GM18517 (cell line): Measurements from ENCODE around the gene PDE6B.

ENCODE experiments used
- ATAC-seq: cut with Tn5 transposase; IDR thresholded peaks from one replicate; pipeline ENCODE4 v1.9.1; 2021; ENCODE audit warnings: mild to moderate bottlenecking, moderate library complexity; ENCODE audit not compliant: unreplicated experiment

The PDE6B gene

DNA sequence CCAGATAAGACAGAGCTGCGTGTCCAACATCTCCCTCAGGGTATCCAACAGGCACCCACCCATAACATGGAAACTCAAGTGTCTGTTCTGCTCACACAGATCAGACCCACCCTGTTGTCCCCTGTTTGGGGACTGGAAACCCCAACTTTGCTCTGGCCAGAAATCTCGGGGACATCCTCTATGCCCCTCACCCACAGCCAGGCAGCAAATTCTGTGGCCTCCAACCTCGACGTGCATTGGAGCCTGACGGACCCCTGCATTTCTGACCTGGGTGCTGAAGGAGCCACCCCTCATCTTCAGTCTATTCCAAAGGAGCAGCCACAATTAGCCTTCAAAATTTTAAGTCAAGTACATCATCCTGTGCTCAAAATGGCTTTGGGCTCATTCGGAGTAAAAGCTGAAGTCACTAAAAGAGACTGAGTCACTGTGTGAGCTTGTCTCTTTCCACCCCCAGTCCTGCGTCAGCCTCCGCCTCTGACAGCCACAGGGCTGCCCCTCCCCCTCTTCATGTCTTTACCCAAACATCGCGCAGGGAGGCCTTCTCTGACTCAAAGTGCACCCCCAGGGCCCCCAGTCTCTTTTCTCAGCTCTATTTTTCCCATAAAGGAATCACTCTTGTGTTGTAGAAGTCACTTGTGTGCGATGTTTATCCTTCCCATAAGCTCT lies 24.4 kb upstream of the PDE6B start:
- ATAC-seq: no peak

- no peak for ATAC-seq
Measured at GRCh38 chr4:601612-602558, 23.5 kb upstream of the PDE6B start.

DNA sequence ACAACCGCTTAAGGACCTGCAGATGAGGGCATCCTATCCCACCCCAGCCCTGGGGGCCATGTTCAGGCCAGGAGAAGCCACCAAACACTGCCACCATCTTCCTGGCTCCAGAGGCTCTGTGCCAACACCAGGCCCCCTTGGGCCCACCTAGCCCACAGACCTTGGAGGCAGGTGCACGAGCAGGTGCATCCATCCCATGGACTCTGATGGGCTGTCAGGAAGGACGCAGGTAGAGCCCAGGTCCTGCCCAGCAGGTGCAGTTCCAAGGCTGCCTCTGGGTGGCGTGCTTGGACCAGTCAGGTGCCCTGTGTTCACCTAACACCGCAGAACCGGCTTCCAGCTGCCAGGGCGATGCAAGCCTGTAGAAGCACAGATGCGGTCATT lies 22.8 kb upstream of the PDE6B start:
- ATAC-seq: no peak

DNA sequence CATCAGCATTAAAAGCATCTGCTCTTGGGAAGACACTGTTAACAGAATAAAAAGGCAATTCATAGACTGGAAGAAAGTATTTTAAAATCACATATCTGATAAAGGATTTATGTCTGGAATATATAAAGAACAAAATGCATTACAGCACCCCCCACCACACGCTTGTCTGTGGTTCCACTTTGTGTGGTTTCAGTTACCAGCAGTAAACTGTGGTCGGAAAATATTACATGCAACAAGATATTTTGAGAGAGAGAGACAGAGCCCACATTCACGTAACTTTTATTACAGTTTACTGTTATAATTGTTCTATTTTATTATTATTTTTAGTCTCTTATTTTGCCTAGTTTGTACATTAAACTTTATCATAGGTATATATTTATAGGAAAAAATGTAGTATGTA lies 21.2 kb upstream of the PDE6B start:
- ATAC-seq: no peak

DNA sequence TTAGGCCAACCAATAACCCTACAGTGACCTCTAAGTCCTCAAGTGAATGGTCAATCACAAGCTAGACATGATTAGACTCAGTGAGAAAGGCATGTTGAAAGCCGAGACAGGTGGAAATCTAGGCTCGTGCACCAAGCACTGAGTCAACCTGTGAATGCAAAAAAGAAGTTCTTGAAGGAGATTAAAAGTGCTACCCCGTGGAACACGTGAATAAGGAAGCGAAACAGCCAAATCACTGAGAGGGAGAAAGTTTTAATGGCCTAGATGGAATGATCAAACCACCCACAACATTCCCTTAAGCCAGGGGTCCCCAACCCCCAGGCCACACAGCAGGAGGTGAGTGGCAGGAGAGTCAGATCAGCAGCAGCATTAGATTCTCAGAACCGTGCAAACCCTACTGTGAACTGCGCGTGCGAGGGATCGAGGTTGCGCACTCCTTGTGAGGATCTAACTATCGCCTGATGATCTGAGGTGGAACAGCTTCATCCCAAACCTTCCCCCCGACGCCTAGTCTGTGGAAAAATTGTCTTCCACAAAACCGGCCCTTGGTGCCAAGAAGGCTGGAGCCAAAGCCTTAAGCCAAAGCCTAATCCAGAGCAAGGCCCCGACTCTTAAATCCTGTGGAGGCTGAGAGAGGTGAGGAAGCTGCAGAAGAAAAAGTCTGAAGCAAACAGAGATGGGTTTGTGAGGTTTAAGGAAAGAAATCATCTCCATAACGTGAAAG lies 19.5 kb upstream of the PDE6B start:
- no peak for ATAC-seq

- no peak for ATAC-seq
Measured at GRCh38 chr4:608236-608635, 17.1 kb upstream of the PDE6B start.

DNA sequence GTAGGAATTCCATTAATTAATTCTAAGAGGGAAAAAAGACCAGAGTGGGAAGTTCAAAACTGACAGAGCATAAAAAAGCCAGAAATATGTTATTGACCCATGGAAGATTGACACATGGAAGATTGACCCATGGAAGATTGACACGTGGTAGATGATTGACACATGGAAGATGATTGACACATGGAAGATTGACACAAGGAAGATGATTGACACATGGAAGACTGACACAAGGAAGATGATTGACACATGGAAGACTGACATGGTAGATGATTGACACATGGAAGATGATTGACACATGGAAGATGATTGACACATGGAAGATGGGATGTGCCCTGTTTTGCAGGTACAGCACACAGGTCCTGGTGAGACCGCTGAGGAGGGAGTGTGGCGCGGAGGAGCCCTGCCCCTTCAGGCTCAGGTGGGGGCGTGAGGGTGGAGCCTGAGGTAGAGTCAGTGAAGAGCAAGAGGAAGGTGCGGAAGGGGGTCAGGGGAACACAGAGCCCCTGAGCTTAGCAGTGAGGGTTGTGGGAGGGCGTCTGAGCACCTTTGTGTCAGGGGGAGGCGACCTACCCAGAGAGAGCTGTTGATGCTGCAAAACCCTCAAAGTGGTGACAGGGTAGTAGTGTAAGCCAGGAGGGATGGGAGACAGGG lies 15.8 kb upstream of the PDE6B start:
- no peak for ATAC-seq

DNA sequence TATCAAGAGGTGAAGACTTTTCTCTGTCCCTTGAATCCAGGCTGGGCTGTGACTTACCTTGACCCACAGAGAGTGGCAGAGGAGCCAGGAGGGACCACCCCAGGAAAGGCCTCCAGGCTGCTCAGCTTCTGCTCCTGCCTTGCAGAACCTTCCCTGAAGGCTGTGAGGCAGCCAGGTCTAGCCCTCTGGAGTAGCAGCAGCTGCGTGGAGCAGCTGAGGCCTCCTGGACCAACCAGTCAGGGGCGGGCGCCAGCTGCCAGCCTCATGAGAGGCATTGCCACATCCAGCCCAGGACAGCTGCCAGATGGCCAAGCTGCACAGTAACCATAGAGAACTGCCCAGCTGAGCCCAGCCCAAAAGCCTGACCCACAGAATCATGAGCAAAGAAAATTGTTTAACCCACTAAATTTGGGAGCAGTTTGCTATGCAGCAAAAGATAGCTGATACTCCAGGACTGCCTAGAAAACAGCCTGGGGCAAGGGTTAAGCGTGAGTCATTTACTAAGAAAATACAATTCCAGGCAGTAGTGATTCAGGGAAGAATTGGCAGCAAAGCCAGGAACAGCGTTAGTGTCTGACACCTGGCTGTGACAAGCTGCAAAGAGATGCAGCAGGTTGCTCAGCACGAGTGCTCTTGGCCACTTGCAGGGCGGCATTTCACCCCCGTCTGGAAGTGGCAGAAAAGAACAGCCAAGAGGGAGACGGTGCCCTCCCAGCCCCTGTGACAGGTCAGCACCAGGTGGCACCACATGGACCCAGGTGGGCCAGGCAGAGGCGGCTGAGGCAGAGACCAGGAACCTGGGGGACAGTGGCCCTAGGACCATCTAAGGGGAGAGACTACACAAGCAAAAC lies 14.7 kb upstream of the PDE6B start:
- no peak for ATAC-seq

DNA sequence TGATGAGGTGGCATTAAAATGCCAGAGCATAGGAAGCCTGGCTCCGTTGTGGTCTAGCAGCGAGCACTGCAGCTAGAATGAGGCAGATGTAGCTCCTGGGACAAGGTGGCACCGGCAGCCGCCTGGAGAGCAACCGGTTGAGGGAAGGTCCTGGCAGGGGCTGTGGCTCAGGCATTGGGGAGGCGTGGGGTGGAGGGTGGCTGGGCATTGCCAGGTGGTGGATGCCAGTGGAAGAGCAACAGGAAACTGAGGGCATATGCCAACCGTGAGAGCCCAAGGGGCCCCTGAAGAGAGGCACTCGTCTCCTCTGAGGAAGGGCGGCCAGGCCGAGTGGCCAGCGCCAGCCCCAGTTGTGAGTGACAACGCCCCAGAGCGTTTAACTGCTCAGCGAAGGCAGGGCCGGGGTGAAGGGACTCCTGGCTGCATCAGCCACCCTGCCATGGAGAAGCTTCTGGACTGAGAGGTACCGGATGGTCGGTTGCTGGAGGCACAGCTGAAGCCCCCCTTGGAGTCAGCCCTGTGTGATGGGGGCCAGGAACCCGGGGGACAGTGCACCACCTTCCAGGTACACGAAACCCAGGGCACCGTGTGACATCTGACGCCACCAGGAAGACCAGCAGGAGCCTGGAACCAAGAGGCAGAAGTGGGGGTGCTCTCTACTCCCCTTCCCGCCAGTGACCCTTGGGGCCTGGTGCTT lies 13.2 kb upstream of the PDE6B start:
- no peak for ATAC-seq

DNA sequence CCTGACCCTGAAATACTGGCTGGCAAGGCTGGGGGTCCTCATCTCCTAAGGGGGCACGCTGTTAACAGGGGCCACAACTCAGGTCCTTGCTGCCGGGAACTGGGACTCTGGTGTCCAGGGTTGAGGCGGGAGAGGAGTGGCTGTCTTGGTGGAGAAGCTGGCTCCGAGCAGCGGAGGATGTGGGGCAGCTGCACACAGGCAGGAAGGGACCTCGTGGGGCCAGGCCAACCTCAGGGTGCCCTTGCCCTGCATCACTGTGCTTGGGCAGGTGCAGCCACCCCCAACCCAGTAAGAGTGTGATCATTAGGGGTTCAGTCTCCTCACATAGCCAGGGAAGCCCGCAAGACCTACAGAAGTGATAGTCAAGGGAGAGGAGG lies 12.6 kb upstream of the PDE6B start:
- ATAC-seq: no peak

DNA sequence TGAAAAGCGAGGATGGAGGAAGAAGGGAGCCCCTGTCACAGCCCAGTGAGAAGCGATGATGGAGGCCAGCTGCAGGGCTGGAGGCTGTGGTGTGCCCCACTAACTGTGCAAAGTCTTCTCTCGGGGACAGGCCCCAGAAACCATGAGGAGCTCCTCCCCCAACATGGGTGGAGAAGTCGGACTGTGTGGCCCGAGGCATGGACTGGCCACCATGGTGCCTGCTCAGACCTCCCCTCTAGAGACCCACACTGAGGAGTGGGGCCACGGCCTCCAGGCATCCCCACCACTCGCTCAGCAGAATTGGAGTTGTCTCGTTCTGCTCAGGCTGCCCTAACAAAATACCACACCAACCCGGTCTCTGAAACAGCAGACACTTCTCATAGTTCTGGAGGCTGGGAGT lies 12.2 kb upstream of the PDE6B start:
- ATAC-seq: no peak

DNA sequence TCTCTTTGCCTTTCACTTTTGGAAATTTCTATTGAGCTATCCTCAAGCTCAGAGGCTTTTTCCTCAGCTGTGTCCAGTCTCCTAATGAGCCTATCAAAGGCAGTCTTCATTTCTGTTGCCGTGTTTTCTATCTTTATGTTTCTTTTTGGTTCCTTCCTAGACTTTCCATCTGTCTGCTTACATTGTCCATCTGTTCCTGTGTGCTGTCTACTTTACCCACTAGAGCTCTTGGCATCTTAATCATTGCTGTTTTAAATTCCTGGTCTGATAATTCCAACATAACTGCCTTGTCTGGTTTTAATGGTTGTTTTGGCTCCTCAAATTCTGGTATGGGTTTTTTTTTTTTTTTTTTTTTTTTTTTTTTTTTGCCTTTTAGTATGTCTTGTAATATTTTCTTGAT lies 9.3 kb upstream of the PDE6B start:
- no peak for ATAC-seq

GRCh38 chr4:616911-617643 lies 8.3 kb upstream of the PDE6B start:
- no peak for ATAC-seq

DNA sequence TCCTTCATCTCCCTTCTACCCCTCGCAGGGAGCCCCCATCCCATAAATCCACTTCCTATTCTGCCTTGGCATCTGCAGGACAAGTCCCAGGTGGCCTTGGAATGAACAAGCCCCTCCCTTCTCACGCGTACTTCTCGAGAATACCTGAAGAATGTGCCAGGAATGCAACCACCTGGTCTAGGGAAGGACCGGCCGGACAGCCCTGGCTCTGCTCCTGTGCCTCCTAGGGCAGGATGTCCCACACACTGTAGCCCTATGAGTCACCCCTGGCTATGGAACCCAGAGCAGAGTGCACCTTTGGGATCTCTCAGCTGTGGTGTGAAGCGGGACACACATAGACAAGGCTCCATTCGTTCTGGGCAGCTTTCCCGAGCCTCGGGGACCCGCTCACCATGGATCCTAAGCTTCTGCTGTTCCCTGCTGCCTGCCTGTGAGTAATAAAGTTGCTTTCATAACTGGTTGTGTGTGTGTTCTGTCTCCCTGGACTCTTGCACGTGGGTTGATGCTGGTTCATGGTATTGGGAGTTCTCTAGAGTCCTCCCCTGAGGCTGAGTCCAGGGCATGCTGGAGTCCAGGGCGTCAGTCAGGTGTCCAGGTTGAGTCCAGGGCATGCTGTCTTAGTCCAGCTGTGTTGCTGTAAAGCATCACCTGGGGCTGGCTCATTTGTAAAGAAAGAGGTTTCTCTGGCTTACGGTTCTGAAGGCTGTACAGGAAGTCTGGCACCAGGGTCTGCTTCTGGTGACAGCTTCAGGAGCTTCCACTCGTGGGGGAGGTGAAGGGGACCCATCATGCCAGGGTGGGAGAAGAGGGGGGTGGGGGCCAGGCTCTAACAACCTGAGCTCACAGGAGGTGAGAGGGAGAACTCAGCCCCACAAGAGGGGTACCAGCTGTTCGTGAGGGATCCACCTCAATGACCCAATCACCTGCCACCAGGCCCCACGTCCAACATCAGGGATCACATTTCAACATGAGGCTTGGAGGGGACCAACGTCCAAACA lies 7.4 kb upstream of the PDE6B start:
- ATAC-seq: no peak

DNA sequence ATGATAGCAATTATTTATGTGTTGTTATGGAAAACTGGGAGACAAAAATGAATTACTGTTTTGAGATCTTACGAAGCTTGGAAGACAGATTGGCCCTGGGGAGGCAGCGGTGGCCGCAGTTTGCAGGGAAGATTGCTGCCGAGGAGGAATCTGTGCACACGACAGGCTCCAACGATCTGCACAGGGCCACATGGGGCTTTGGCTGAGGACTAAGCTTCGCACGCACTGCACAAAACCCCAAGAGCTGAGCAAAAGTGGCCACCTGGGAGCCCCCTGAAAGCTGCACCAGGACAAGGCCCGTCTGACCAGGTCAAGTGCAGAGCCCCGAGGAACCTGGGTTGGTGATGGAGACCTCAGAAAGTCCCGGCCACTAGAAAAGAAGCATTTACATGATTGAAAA lies 5.2 kb upstream of the PDE6B start:
- ATAC-seq: no peak

DNA sequence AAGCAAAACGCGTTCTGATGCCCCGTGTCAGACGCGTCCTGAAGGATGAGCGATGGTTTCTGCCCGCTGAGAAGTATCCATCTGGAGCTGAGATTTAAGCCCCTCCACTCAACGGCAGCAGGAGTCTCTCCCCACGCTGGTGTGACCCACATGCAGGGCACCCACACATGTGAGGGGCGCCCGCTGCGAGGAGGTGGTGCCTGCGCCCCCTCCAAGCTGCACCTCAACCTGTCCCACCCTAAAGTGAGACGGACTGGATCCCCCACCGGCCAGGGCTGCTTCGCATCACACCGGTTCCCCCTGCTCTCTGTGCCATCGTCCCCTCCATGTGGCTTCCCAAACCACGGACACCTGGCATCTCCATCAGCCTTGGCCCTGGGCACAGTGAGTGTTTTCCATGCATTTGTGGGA lies 4.5 kb upstream of the PDE6B start:
- ATAC-seq: no peak

DNA sequence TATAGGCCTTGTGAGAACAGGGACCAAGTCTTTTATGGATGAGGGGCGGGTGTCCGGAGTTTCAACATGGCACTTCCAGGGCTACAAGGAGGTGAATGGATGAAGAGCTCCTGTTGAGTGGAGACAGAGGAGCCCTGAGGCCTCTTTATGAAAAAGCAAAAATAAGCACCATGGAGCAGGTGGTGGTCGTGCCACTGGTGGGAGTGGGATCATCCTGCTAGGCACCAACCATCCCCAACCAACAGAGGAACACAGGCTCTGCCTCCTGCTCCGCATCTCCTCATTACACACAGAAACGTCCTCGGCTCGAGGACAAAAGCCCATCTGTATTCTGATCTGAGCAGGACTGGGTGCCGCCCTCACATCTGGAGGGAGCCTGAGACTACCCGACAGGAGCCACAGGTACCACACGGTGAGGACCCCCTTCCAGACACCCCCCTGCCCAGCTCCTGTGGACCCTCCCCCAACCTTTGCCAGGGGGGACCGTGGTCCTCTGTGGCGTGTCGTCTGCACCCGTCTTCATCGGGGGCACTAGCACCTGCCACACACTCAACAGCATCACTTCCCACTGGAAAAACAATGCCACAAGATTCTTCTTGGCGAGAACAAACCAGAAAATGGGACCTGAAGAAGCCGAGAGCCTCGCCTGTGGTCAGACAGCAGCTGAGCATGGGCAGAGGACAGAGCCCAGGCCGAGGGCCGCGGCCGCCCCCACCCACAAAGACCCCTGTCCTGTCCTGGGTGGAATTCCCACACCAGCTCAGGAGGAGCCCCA lies 3.9 kb upstream of the PDE6B start:
- ATAC-seq: no peak
